ENCODE data around the gene ARHGEF28. TPM values are rescaled to one million over a fixed set of nuclear protein-coding genes. Genes with fewer than 3 reads are reported as not detected.

ARHGEF28 gene
- total RNA-seq, 1 donor from 2014 or later, result 37.4 TPM

GRCh38 chr5:73946278-73946677 lies 320.3 kb downstream of the ARHGEF28 start:
- Histone ChIP-seq H3K4me3 (ENCODE audit: low read depth, low read length) (no peak overlapping the region), H3K36me3 (ENCODE audit: control insufficient read depth, insufficient read depth, low read length) (no peaks in the 10 kb centered on the region), H3K27me3 (ENCODE audit: control insufficient read depth, insufficient read depth, low read length) (no peaks in the 10 kb centered on the region)
- FAIRE-seq (peak; percentile 28), DNase-seq (ENCODE audit: low read depth) (no peak)
- TF ChIP-seq CTCF (IDR thresholded peaks at IDR 0.05; ENCODE audit: insufficient read depth, low read length, severe bottlenecking), result no peak

GRCh38 chr5:73946919-73947602 lies 321.1 kb downstream of the ARHGEF28 start:
- no peak for DNase-seq (ENCODE audit: low read depth)
- H3K27me3 ChIP-seq (ENCODE audit: control insufficient read depth, insufficient read depth, low read length), result no peaks in the 10 kb centered on the region
- FAIRE-seq, result no peak
- no peak for TF ChIP-seq CTCF (IDR thresholded peaks at IDR 0.05; ENCODE audit: insufficient read depth, low read length, severe bottlenecking)
- H3K4me3 ChIP-seq (ENCODE audit: low read depth, low read length), result no peak overlapping the region
- no peaks in the 10 kb centered on the region for H3K36me3 ChIP-seq (ENCODE audit: control insufficient read depth, insufficient read depth, low read length)

GRCh38 chr5:73947906-73948640 lies 322.1 kb downstream of the ARHGEF28 start:
- no peak for FAIRE-seq
- DNase-seq (ENCODE audit: low read depth), result no peak
- no peak for TF ChIP-seq CTCF (IDR thresholded peaks at IDR 0.05; ENCODE audit: insufficient read depth, low read length, severe bottlenecking)
- Histone ChIP-seq H3K36me3 (ENCODE audit: control insufficient read depth, insufficient read depth, low read length) (no peaks in the 10 kb centered on the region), H3K27me3 (ENCODE audit: control insufficient read depth, insufficient read depth, low read length) (no peaks in the 10 kb centered on the region), H3K4me3 (ENCODE audit: low read depth, low read length) (no peak overlapping the region)

GRCh38 chr5:73948720-73949119 lies 322.7 kb downstream of the ARHGEF28 start:
- no peaks in the 10 kb centered on the region for H3K36me3 ChIP-seq (ENCODE audit: control insufficient read depth, insufficient read depth, low read length)
- no peak for DNase-seq (ENCODE audit: low read depth)
- FAIRE-seq, result peak; percentile 90
- H3K4me3 ChIP-seq (ENCODE audit: low read depth, low read length), result no peak overlapping the region
- H3K27me3 ChIP-seq (ENCODE audit: control insufficient read depth, insufficient read depth, low read length), result no peaks in the 10 kb centered on the region
- no peak for TF ChIP-seq CTCF (IDR thresholded peaks at IDR 0.05; ENCODE audit: insufficient read depth, low read length, severe bottlenecking)

GRCh38 chr5:73950441-73950873 lies 324.5 kb downstream of the ARHGEF28 start:
- no peaks in the 10 kb centered on the region for H3K36me3 ChIP-seq (ENCODE audit: control insufficient read depth, insufficient read depth, low read length)
- no peaks in the 10 kb centered on the region for H3K27me3 ChIP-seq (ENCODE audit: control insufficient read depth, insufficient read depth, low read length)
- no peak overlapping the region for H3K4me3 ChIP-seq (ENCODE audit: low read depth, low read length)
- no peak for TF ChIP-seq CTCF (IDR thresholded peaks at IDR 0.05; ENCODE audit: insufficient read depth, low read length, severe bottlenecking)
- DNase-seq (ENCODE audit: low read depth) (peak; percentile 56), FAIRE-seq (peak; percentile 83)

Measured in bronchial epithelial cell (primary cell).